GM06990 (cell line): Measurements from ENCODE around the gene ZNF503.

ENCODE experiments used
- DNase-seq: peaks from one replicate; pipeline ENCODE4 v3.0.0-alpha.2; 2011; ENCODE audit not compliant: insufficient read length; ENCODE audit errors: extremely low read depth
- H3K27me3 ChIP-seq: replicated peaks from 2 replicates; pipeline ENCODE4 v1.6.0; 2011; ENCODE audit warnings: low read length; ENCODE audit not compliant: control insufficient read depth, insufficient read depth
- H3K36me3 ChIP-seq: 2 replicates; pipeline ENCODE4 v1.5.1; 2011; ENCODE audit warnings: low read length; ENCODE audit not compliant: control insufficient read depth, insufficient read depth
- H3K4me3 ChIP-seq: replicated peaks from 2 replicates; pipeline ENCODE4 v1.5.1; 2011; ENCODE audit warnings: low read depth, mild to moderate bottlenecking, control low read depth, low read length
- CTCF ChIP-seq: IDR thresholded peaks from 2 replicates; pipeline ENCODE4 v1.5.1; 2011; ENCODE audit warnings: low read length, control low read depth, mild to moderate bottlenecking, inconsistent platforms; ENCODE audit not compliant: insufficient read depth, poor library complexity, severe bottlenecking

ZNF503 gene

GRCh38 chr10:75403939-75404814 is 2.6 kb upstream of the ZNF503 start:
- peak; percentile 30 for DNase-seq
- H3K27me3 ChIP-seq: peaks cover 2% of the 10 kb centered on the region; the same call in 1 of the 2 replicates
- no peaks in the 10 kb centered on the region for H3K36me3 ChIP-seq
- no peak overlapping the region for H3K4me3 ChIP-seq
- no peak for TF ChIP-seq CTCF

GRCh38 chr10:75403144-75403938 is 1.8 kb upstream of the ZNF503 start:
- peak overlapping the region; percentile 61 for H3K4me3 ChIP-seq
- H3K27me3 ChIP-seq: peaks cover 2% of the 10 kb centered on the region; the same call in 1 of the 2 replicates
- peak; percentile 26 for DNase-seq
- no peaks in the 10 kb centered on the region for H3K36me3 ChIP-seq
- no peak for TF ChIP-seq CTCF

GRCh38 chr10:75402486-75403143 is 1.1 kb upstream of the ZNF503 start:
- peak; percentile 26 for DNase-seq
- Histone ChIP-seq H3K36me3 (no peaks in the 10 kb centered on the region), H3K4me3 (peak overlapping the region; percentile 61), H3K27me3 (peaks cover 2% of the 10 kb centered on the region; the same call in 1 of the 2 replicates)
- no peak for TF ChIP-seq CTCF

GRCh38 chr10:75400771-75401568 is 594 bp downstream of the ZNF503 start:
- TF ChIP-seq CTCF: no peak
- peak overlapping the region; percentile 61 for H3K4me3 ChIP-seq
- DNase-seq: peak; percentile 9
- H3K27me3 ChIP-seq: peaks cover 4% of the 10 kb centered on the region; the same call in 1 of the 2 replicates
- H3K36me3 ChIP-seq: no peaks in the 10 kb centered on the region

GRCh38 chr10:75400163-75400770 is 1.3 kb downstream of the ZNF503 start:
- Histone ChIP-seq H3K27me3 (peaks cover 4% of the 10 kb centered on the region; the same call in 1 of the 2 replicates), H3K4me3 (peak overlapping the region; percentile 61), H3K36me3 (no peaks in the 10 kb centered on the region)
- TF ChIP-seq CTCF: no peak
- DNase-seq: peak; percentile 3
